Lower leg skin (tissue), 3 donors: ENCODE results near the gene EXTL1.

Source experiments
- POLR2A ChIP-seq, 2 donors: fragments of 450-650 bp; IDR thresholded peaks; one replicate each; pipeline ENCODE4 v1.6.1; 2016 to 2017; ENCODE audit warnings: antibody characterized with exemption in 2 of 2, mild to moderate bottlenecking in 1 of 2, moderate library complexity in 1 of 2
- TF ChIP-seq, protein P1 (sequence below), 3 donors: fragments of 450-650 bp; IDR thresholded peaks; one replicate each; pipeline ENCODE4 v1.5.1; 2016; ENCODE audit warnings: antibody characterized with exemption in 3 of 3, mild to moderate bottlenecking in 3 of 3, moderate library complexity in 2 of 3

GRCh38 chr1:26043765-26044164, 22.2 kb downstream of the EXTL1 start:
- TF ChIP-seq, protein P1, sequence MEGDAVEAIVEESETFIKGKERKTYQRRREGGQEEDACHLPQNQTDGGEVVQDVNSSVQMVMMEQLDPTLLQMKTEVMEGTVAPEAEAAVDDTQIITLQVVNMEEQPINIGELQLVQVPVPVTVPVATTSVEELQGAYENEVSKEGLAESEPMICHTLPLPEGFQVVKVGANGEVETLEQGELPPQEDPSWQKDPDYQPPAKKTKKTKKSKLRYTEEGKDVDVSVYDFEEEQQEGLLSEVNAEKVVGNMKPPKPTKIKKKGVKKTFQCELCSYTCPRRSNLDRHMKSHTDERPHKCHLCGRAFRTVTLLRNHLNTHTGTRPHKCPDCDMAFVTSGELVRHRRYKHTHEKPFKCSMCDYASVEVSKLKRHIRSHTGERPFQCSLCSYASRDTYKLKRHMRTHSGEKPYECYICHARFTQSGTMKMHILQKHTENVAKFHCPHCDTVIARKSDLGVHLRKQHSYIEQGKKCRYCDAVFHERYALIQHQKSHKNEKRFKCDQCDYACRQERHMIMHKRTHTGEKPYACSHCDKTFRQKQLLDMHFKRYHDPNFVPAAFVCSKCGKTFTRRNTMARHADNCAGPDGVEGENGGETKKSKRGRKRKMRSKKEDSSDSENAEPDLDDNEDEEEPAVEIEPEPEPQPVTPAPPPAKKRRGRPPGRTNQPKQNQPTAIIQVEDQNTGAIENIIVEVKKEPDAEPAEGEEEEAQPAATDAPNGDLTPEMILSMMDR (IDR thresholded peaks at IDR 0.05), result no peak
- TF ChIP-seq POLR2A (IDR thresholded peaks at IDR 0.05), result no peak
